ENCODE data around the gene IRAK3.
"Not testable (repeated sequence)": the region's sequence is repeated elsewhere in the genome, so short reads cannot be mapped to it uniquely, and the experiment has no call there.

IRAK3 gene

GRCh38 chr12:66210840-66211239 lies 21.8 kb downstream of the IRAK3 start:
- no peaks in the 10 kb centered on the region for H3K9me3 ChIP-seq (ENCODE audit: insufficient read depth, low read length, severe bottlenecking)
- no peak for ATAC-seq (ENCODE audit: insufficient read depth, low read depth)
- no peak overlapping the region for H3K4me2 ChIP-seq (ENCODE audit: insufficient read depth, low read length)
- TF ChIP-seq CTCF (IDR thresholded peaks at IDR 0.05; ENCODE audit: borderline replicate concordance, extremely low read depth, low read length, poor library complexity, severe bottlenecking) (no peak), EZH2 (IDR thresholded peaks at IDR 0.05; ENCODE audit: borderline replicate concordance, low read depth, low read length, severe bottlenecking) (no peak)
- H3K9ac ChIP-seq (ENCODE audit: low read depth, low read length) = no peak overlapping the region
- H4K20me1 ChIP-seq (ENCODE audit: insufficient read depth, low read length) = no peaks in the 10 kb centered on the region
- H3K4me3 ChIP-seq (ENCODE audit: low read depth in 1 of 2, low read length in 2 of 2) = no peak overlapping the region
- H3K79me2 ChIP-seq (ENCODE audit: insufficient read depth, low read length) = no peaks in the 10 kb centered on the region
- H3K27me3 ChIP-seq (ENCODE audit: insufficient read depth, low read length, poor library complexity) = peaks cover 10% of the 10 kb centered on the region
- no peaks in the 10 kb centered on the region for H3K4me1 ChIP-seq (ENCODE audit: insufficient read depth, low read length)
- H3K27ac ChIP-seq (ENCODE audit: low read length) = no peak overlapping the region
- no peaks in the 10 kb centered on the region for H3K36me3 ChIP-seq (ENCODE audit: insufficient read depth, low read length)
- no peak overlapping the region for H2AFZ ChIP-seq (ENCODE audit: low read depth, low read length)
- DNase-seq = no peak

GRCh38 chr12:66211573-66211972 lies 22.6 kb downstream of the IRAK3 start:
- H3K27ac ChIP-seq (ENCODE audit: low read length); DNase-seq; H2AFZ ChIP-seq (ENCODE audit: low read depth, low read length); H3K4me3 ChIP-seq (ENCODE audit: low read depth in 1 of 2, low read length in 2 of 2); ATAC-seq (ENCODE audit: insufficient read depth, low read depth); H3K9me3 ChIP-seq (ENCODE audit: insufficient read depth, low read length, severe bottlenecking); H4K20me1 ChIP-seq (ENCODE audit: insufficient read depth, low read length); H3K36me3 ChIP-seq (ENCODE audit: insufficient read depth, low read length); H3K4me1 ChIP-seq (ENCODE audit: insufficient read depth, low read length); H3K9ac ChIP-seq (ENCODE audit: low read depth, low read length); H3K79me2 ChIP-seq (ENCODE audit: insufficient read depth, low read length); H3K4me2 ChIP-seq (ENCODE audit: insufficient read depth, low read length): not testable (repeated sequence)
- H3K27me3 ChIP-seq (ENCODE audit: insufficient read depth, low read length, poor library complexity) = peaks cover 12% of the 10 kb centered on the region

GRCh38 chr12:66213011-66213410 lies 24.0 kb downstream of the IRAK3 start:
- H3K27ac ChIP-seq (ENCODE audit: low read length); H3K4me2 ChIP-seq (ENCODE audit: insufficient read depth, low read length); ATAC-seq (ENCODE audit: insufficient read depth, low read depth); H2AFZ ChIP-seq (ENCODE audit: low read depth, low read length); H3K4me1 ChIP-seq (ENCODE audit: insufficient read depth, low read length); H3K9me3 ChIP-seq (ENCODE audit: insufficient read depth, low read length, severe bottlenecking); H3K79me2 ChIP-seq (ENCODE audit: insufficient read depth, low read length); H4K20me1 ChIP-seq (ENCODE audit: insufficient read depth, low read length); DNase-seq; H3K27me3 ChIP-seq (ENCODE audit: insufficient read depth, low read length, poor library complexity); H3K4me3 ChIP-seq (ENCODE audit: low read depth in 1 of 2, low read length in 2 of 2); H3K9ac ChIP-seq (ENCODE audit: low read depth, low read length); H3K36me3 ChIP-seq (ENCODE audit: insufficient read depth, low read length): not testable (repeated sequence)

GRCh38 chr12:66217342-66217917 lies 28.4 kb downstream of the IRAK3 start:
- Histone ChIP-seq H3K4me2 (ENCODE audit: insufficient read depth, low read length) (no peak overlapping the region), H3K4me1 (ENCODE audit: insufficient read depth, low read length) (no peaks in the 10 kb centered on the region), H4K20me1 (ENCODE audit: insufficient read depth, low read length) (no peaks in the 10 kb centered on the region), H3K9ac (ENCODE audit: low read depth, low read length) (no peak overlapping the region), H2AFZ (ENCODE audit: low read depth, low read length) (no peak overlapping the region), H3K36me3 (ENCODE audit: insufficient read depth, low read length) (no peaks in the 10 kb centered on the region), H3K4me3 (ENCODE audit: low read depth in 1 of 2, low read length in 2 of 2) (no peak overlapping the region), H3K9me3 (ENCODE audit: insufficient read depth, low read length, severe bottlenecking) (no peaks in the 10 kb centered on the region), H3K79me2 (ENCODE audit: insufficient read depth, low read length) (no peaks in the 10 kb centered on the region), H3K27ac (ENCODE audit: low read length) (no peak overlapping the region), H3K27me3 (ENCODE audit: insufficient read depth, low read length, poor library complexity) (peaks cover 5% of the 10 kb centered on the region)
- TF ChIP-seq CTCF (IDR thresholded peaks at IDR 0.05; ENCODE audit: borderline replicate concordance, extremely low read depth, low read length, poor library complexity, severe bottlenecking) (no peak), EZH2 (IDR thresholded peaks at IDR 0.05; ENCODE audit: borderline replicate concordance, low read depth, low read length, severe bottlenecking) (no peak)
- DNase-seq (no peak), ATAC-seq (ENCODE audit: insufficient read depth, low read depth) (no peak)
